GM23338 (cell line): ENCODE data around the gene ACTA2.

Experiments used
- CREB1 ChIP-seq: fragments of 250-450 bp; sonication (Bioruptor Pico); IDR thresholded peaks from 2 replicates; pipeline ENCODE4 v1.5.0; 2020; ENCODE audit warnings: low read depth, mild to moderate bottlenecking, moderate library complexity
- CTCF ChIP-seq, 2 experiments: fragments of 200-600 bp in 1 of 2; sonication (generic) in 1 of 2; conservative IDR thresholded peaks; 2 replicates each; pipeline versions ENCODE4 v1.5.1 to v1.6.1; 2016 to 2017; ENCODE audit warnings: antibody characterized with exemption in 2 of 2, low read depth in 2 of 2, mild to moderate bottlenecking in 2 of 2, moderate library complexity in 1 of 2
- EZH2 ChIP-seq: fragments of 200-600 bp; sonication (generic); IDR thresholded peaks from one replicate; pipeline ENCODE4 v1.8.0; 2017; ENCODE audit warnings: antibody characterized with exemption, mild to moderate bottlenecking, low read depth; ENCODE audit not compliant: unreplicated experiment
- EZH2phosphoT487 ChIP-seq: fragments of 200-600 bp; sonication (generic); IDR thresholded peaks from one replicate; pipeline ENCODE4 v1.8.1; 2018; ENCODE audit warnings: antibody characterized with exemption; ENCODE audit not compliant: unreplicated experiment
- JUNB ChIP-seq: IDR thresholded peaks from one replicate; pipeline ENCODE4 v1.6.1; 2016; ENCODE audit warnings: antibody characterized with exemption; ENCODE audit not compliant: unreplicated experiment
- POLR2AphosphoS5 ChIP-seq: IDR thresholded peaks from 2 replicates; pipeline ENCODE4 v1.6.1; 2016; ENCODE audit warnings: antibody characterized with exemption, low read depth
- ZNF114 ChIP-seq: fragments of 250-450 bp; sonication (Bioruptor Pico); IDR thresholded peaks from 2 replicates; pipeline ENCODE4 v1.5.0; 2020; ENCODE audit warnings: mild to moderate bottlenecking, moderate library complexity
- TF ChIP-seq, protein P1 (sequence below): IDR thresholded peaks from one replicate; pipeline ENCODE4 v1.6.1; 2018; ENCODE audit warnings: antibody characterized with exemption; ENCODE audit not compliant: unreplicated experiment

DNA sequence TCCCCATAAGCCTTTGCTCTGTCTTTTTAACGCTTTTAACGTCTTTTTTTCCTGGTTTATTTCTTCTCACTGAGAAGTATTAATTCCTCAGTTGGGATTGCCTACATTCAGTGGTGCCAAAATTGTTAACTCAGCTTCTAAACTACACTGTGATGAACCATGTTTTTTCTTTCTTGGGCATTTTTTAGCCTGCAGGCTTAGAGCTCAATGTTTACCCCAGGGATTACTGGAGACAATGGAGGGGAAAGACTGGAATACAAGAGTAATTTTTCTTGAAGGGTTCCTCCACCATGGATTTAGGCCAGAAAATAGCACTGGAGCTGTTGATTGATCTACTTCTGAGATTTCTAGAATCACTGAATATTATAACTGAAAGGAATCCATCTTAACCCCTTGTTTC is 52.7 kb downstream of the ACTA2 start:
- TF ChIP-seq CTCF (conservative IDR thresholded peaks at IDR 0.05; ENCODE audit: low read depth in 2 of 2) (no peak), POLR2AphosphoS5 (no peak), EZH2phosphoT487 (no peak), ZNF114 (CRISPR knock-in tag) (no peak), JUNB (no peak), CREB1 (no peak), EZH2 (no peak)
- TF ChIP-seq, protein P1, sequence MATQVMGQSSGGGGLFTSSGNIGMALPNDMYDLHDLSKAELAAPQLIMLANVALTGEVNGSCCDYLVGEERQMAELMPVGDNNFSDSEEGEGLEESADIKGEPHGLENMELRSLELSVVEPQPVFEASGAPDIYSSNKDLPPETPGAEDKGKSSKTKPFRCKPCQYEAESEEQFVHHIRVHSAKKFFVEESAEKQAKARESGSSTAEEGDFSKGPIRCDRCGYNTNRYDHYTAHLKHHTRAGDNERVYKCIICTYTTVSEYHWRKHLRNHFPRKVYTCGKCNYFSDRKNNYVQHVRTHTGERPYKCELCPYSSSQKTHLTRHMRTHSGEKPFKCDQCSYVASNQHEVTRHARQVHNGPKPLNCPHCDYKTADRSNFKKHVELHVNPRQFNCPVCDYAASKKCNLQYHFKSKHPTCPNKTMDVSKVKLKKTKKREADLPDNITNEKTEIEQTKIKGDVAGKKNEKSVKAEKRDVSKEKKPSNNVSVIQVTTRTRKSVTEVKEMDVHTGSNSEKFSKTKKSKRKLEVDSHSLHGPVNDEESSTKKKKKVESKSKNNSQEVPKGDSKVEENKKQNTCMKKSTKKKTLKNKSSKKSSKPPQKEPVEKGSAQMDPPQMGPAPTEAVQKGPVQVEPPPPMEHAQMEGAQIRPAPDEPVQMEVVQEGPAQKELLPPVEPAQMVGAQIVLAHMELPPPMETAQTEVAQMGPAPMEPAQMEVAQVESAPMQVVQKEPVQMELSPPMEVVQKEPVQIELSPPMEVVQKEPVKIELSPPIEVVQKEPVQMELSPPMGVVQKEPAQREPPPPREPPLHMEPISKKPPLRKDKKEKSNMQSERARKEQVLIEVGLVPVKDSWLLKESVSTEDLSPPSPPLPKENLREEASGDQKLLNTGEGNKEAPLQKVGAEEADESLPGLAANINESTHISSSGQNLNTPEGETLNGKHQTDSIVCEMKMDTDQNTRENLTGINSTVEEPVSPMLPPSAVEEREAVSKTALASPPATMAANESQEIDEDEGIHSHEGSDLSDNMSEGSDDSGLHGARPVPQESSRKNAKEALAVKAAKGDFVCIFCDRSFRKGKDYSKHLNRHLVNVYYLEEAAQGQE, result no peak
